GM12872 (cell line): ENCODE measurements around the gene BLVRB.

Experiments
- CTCF ChIP-seq: IDR thresholded peaks from 3 replicates; pipeline ENCODE4 v1.5.1; 2011; ENCODE audit warnings: low read depth, mild to moderate bottlenecking, low read length, moderate library complexity; ENCODE audit not compliant: insufficient read depth

Gene BLVRB

DNA sequence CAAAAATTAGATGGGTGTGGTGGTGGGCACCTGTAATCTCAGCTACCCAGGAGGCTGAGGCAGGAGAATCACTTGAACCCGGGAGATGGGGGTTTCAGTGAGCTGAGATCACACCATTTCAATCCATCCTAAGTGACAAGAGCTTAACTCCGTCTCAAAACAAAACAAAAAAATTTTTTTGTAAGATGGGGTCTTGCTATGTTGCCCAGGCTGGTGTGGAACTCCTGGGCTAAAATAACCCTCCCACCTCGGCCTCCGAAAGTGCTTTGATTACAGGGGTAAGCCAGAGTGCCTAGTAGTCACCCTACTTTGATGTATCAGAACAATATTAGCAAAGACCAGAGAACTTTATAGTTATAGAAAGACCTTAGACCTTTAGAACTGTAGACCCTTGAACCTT is 9.2 kb upstream of the BLVRB start:
- TF ChIP-seq CTCF = no peak

DNA sequence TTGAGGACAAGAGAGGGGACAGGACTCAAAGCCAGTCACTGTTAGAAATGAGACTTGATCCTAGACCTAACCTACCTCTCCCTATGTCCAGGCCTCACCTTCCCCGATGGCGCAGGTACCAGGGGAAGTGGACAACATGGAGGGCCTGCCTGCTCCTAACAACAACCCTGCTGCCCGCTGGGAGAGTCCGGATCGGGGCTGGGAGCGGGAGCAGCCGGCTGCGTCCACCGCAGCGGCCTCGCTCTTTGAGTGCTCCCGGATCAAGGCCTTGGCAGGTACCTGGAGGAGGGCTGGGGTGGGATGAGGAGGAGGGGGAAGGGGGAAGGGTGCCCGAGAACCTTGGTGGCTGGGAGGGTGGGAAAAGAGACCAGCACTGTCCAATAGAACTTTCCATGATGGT is 7.0 kb upstream of the BLVRB start:
- TF ChIP-seq CTCF = no peak

- TF ChIP-seq CTCF = no peak
Observed at GRCh38 chr19:40471111-40471510, 5.6 kb upstream of the BLVRB start.

GRCh38 chr19:40469011-40469410 is 3.5 kb upstream of the BLVRB start:
- no peak for TF ChIP-seq CTCF

- no peak for TF ChIP-seq CTCF
Observed at GRCh38 chr19:40466985-40467734, 1.6 kb upstream of the BLVRB start, which contains the start of gene SPTBN4. Gene SPTBN4 (plus strand): TSS chr19:40467001. CDS start chr19:40472622, 5,621 bp downstream.

- no peak for TF ChIP-seq CTCF
Observed at GRCh38 chr19:40466219-40466984, 857 bp upstream of the BLVRB start.

- no peak for TF ChIP-seq CTCF
Observed at GRCh38 chr19:40465025-40465556, 454 bp downstream of the BLVRB start.
